Measurements from ENCODE around the gene FKBP1B.
"Not testable (repeated sequence)": the region's sequence is repeated elsewhere in the genome, so short reads cannot be mapped to it uniquely, and the experiment has no call there.

Gene FKBP1B
- total RNA-seq: 0 to 0.07 reads per million in 2 donors

DNA sequence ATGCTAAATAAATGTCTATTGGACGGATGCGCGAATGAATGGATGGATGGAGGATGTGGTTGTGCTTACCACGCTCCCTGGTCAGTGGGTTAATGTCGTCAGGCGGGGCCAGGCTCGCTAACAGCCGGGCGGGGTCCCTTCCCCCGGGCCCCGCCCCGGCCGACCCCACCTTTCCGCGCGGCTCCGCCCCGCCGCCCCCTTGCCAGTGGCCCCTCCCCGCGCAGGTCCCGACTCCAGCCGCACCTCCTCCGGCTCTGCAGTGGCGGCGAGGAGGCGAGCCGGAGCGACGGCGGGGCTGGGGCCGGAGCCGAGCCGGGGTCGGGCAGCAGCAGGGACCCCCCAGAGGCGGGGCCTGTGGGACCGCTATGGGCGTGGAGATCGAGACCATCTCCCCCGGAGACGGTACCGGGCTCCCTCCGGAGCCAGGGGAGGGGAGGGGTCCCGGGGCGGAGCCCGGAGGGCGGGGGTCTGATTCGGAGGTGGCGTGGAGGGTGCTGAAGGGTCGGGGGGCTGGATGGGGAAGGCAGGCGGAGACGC, at the start of gene FKBP1B:
TSS of gene FKBP1B (plus strand) at position 257 of the 537 bp plus-strand sequence. CDS start at position 366, 109 bp downstream.
- peak; percentile 25 to 66 (median 47) for DNase-seq

DNA sequence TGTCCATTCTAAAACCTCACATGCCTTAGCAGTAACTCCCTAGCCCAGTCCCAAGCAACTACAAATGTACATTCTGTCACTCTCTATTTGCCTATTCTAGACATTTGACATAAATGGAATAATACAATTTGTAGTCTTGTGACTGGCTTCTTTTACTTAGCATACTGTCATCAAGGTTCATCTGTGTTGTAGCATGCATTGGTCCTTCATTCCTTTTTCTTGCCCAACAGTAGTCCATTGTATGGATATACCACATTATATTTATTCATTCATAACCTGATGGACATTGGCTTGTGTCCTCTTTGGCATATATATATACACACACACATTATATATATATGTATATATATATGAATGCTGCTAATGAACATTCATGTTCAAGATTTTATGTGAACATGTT, 41.8 kb upstream of the FKBP1B start:
- no peak for DNase-seq

DNA sequence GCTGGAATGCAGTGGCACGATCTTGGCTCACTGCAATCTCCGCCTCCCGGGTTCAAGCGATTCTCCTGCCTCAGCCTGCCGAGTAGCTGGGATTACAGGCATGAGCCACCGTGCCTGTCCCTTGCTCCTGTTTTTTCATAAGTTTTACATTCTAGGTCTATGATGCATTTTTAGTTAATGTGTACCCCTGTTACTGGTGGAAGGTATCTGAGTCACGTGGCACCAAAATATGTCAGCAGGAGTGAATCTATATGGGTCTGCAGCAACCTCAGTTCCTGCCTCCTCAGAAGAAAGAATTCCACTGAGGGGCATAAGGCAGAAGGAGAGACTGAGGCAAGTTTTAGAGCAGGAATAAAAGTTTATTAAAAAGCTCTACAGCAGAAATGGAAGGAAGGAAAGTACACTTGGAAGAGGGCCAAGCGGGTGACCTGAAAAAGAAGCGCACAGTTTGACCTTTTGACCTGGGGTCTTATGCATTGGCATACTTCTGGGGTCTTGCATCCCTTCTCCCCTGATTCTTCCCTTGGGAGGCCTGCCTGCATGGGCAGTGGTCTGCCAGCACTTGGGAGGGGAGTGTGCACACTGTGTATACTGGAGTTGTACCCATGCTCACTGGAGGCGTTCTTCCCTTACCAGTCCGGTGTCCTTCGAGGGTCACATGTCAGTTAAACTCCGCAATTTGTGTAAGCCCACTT, 40.7 kb upstream of the FKBP1B start:
- no peak for DNase-seq

DNA sequence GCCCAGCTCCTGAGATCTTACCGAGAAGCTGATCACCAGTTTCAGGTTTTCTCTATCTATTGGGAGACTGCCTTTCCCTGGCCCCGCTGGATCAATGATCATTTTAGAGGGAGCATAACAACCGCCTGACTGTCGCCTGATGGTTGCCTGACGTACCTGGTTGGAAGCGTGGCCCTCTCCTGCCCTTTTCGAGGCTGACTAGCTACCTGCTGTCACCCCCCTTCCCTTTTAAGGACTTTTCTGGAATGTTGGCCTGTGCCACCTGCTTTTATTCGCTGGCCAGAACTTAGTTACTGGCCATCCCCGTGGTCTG, 40.2 kb upstream of the FKBP1B start:
- DNase-seq: no peak

DNA sequence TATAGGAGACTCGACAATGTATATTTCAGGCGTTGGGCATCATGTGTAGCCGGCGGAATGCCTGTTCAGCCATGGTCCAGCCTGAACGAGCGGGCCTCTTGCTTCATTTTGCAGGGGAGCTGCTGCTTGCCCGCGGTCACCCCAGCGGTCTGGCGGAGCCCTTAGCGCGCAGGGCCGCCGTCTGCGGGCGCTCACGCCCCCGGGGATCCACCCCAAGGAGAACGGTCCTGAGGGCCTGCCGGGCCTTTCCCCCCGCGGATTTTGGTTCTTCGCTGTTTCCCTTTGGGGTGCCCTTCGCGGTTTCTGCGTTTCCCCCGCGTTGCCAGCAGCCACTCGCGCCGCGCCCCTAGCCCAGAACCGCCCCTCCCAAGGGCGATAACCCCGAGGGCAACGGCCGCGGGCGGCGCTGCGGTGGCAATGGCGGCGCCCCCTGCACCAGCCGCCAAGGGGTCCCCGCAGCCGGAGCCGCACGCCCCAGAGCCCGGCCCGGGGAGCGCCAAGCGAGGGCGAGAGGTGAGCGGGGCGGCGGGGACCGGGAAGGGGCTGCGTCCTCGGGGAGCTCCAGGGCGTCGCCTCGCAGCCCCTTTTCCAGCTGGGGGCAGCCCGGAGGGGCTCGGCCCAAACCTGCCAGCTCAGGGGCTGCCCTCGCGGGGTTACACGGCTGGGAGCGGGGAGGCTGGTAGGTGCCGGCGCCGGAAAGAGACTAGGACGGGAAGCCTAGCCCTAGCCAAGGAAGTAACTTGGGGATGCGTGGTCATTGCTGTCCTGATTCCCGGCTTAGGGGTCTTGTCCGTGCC, 39.7 kb upstream of the FKBP1B start, which contains the start of gene MFSD2B:
TSS of gene MFSD2B (plus strand) at position 406 of the 797 bp plus-strand sequence. CDS start at position 418, 12 bp downstream.
- no peak for DNase-seq

DNA sequence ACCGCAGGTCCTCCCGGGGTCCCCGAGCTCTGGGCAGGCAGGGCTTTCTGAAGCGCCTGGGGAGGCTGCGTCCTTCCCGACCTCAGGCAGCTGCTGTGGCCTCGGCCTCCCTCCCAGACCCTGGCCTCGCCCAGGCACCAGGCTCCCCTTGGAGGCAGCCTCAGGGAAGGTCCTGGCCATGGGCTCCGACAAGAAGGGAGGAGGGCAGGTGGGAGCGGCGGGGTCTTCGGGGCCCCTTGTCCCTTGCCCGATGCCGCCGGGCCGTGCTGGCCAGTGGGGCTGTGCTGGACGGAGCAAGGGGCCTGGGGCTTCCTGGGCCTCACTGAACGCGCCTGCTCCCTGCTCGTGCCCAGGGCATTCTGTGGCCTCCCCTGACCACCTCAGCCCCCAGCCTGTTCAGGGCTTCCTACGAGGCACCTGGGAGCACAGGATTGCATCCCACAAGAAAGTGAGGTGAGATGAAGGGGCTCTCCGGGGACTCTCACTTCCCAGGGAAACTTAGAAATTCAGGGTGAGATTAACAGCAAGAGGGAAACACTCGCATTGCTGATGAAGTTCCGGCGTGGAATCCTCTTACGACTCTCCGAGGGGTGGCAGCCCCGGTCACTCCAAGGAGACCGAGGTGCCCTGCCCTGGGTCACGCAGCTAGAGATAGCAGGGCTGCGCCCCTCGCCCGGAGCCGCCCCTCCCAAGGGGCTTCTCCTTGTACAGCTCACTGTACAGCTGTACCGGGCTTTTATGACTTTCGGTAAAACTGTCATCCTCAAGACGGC, 38.9 kb upstream of the FKBP1B start:
- DNase-seq: no peak

DNA sequence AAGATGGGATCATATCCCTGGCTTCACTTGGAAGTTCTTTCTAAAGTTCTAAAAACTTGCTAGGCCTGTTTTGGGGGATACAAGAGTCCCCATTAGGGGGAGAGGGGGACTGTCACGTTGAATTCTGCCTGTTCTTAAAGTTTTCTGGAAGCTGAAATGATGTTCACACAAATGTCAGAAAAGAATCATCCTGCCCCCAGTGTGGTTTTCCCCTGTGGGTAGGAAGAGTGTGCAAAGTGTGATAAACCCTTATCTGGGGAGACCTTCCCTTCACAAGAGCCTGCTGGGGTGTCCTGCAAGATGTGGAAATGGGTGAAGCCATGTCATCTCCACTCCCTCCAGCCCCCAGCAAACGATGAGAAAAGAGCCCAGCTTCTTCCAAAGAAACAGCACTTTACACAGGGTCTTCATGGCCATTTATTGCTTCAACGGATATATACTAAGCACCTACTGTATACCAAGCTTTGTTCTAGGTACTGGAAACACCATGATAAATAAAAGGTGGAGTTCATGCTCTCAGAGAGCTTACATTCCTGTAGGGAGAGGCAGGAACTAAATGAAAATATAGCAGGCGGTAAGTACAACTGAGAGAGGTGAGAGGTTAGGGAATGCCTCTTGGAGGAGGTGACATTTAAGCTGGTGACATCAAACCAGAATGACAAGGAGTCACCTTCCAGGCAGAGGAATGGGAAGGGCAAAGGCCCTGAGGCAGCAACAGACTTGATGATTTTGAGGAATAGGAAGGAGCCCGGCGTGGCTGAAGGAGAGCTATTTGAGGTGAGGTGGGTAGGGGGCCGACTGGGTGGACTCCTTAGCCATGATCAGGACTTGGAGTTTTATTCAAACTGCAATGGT, 38.1 kb upstream of the FKBP1B start:
- DNase-seq: peak in 1 of 5 experiments; percentile 34

DNA sequence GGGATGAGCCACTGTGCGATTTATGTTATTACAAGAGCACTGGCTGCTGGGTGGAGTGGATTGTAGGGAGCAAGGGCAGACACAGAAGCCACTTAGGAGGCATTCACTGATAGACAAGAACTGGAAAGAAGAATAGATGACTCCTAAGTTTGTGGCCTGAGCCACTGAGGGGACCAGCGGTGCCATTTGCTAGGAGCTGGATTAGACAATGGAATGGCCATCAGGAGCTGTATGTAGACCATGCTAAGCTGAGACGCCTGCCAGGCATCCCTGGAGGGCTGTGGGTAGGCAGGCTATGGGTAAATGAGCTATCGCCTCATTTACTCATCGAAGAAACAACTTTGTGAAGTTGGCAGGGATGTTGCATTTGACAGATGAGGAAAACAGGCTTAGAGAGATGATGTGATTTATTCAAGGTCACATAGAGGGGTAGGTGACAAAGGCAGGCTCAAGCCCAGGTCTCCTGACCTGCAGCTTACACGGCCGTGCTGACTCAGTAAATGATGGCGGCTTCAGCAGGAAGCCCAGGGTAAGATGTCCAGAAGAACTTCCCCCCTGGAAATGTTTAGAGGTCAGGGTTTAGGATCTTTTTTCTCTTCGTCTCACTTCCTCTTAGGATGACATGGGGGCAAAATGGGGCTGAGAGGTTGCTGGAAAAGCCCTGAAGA, 36.9 kb upstream of the FKBP1B start:
- no peak for DNase-seq

DNA sequence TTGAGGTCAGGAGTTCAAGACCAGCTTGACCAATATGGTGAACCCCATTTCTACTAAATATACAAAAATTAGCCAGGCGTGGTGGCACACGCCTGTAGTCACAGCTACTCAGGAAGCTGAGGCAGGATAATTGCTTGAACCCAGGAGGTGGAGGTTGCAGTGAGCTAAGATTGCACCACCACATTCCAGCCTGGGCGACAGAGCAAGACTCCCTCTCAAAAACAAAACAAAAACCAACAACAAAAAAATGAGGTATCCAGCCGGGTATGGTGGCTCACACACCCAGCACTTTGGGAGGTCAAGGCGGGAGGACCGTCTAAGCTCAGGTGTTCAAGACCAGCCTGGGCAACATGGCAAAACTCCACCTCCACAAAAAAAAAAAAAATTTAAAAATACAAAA, 34.6 kb upstream of the FKBP1B start:
- DNase-seq: not testable (repeated sequence)

DNA sequence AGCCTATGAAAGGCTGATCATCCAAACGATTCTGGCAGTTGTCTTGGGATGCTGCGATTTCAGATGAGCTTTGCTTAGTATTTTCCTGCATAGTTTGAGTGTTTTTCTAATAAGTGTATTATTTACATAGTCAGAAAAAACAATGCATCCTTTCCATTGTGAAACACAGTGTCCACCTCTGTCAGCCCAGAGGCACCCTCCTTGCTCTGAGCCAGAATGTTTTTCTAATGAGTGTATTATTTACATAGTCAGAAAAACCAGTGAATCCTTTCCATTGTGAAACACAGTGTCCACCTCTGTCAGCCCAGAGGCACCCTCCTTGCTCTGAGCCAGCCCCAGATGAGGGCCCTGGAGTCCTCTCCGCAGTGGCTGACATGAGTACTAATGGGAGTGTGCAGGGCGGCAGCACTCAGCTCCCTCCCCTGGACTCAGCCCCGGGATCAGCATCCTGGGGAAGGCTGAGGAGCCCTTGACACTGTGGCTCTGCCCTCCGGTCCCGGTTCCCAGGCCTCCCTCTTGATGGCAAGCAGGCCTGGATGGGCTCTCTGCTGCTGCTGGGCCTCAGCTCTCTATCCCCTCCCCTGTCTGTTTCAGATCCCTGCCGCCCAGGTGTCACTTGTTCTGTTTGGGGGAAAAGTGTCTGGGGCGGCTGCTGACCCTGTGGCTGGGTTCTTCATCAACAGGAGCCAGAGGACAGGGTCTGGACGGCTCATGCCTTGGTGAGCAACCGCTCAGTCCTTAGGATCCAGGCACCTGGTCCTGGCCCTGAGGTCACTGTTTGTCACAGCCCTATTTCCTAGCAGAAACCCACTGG, 33.8 kb upstream of the FKBP1B start:
- no peak for DNase-seq

DNA sequence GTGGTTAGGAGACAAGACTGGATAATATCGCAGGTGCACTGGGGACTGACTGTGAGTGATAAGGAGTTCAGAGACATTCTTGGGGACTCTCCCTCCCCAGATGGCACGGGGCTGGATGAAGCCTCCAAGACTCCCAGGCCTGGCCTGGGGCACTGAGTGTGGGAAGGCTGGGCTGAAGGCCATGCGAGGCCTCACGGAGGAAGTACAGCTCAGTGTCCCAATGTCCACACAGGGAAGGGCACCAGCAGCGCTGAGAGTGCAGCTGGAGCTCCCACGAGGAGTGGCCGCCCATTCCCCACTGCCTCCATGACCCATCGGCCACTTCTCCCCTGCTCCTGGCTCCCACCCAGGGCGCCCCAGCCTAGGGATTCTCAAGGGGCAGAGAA, 33.2 kb upstream of the FKBP1B start:
- no peak for DNase-seq

DNA sequence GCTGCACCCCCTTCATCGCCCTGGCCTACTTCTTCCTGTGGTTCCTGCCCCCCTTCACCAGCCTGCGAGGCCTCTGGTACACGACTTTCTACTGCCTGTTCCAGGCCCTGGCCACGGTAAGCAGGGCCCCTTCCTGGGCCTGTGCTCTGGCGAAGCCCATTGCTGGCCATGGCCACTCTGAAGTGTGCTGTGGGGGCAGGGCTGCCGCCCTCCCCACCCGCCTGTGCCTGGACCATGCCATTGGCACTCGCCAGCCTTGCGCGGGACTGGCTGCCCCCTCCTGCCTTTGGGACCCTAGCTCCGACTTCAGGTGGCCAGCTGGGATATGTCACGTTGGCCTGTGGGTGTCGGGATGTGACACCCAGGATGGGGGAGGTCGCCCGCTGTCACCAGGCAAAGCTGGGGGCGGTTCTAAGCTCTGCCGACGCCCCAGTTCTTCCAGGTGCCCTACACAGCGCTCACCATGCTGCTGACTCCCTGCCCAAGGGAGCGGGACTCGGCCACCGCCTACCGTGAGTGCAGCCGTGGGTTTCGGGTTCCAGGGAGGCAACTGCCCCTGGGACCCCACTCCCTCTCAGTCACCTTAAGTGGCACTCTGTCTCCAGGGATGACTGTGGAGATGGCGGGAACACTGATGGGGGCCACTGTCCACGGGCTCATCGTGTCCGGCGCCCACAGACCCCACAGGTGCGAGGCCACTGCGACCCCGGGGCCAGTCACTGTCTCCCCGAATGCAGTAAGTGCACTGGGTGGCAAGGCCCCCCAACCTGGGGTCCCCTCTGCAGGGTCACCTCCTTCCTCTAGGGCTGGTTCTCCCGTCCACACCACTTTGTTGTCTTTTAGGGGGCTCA, 32.5 kb upstream of the FKBP1B start:
- no peak for DNase-seq

DNA sequence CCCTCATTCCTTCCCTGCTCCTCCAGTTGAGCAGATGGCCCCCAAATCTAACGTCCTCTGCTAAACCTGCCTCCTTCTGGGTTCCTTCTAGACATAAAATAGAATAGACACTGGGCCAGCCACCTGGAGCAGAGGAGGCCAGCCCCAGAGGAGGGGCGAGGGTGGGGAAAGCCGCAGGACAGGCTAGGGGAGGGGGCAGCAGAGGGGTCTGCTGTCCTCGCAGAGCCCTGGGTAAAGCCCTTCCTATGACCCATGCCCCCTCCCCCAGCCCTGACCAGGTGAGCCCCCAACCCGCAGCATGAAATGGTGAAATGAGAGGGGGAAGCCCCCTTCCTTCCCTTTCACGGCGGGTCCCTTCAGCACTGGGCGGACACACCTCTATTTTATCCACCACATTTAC, 31.8 kb upstream of the FKBP1B start:
- no peak for DNase-seq

DNA sequence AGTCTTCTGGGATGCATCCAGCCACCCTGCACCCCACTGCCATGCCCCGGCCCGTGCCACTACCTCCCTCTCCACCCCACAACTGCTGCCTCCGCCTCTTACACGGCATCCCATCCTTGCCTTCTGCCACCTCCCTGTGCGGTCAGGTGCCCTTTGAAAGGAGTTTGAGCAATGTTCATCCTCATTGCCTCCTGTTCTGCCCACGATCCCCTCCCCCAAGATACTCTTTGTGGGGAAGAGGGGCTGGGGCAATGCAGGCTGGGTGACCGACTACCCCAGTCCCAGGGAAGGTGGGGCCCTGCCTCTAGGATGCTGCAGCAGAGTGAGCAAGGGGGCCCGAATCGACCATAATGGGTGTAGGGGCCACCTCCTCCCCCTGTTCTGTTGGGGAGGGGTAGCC, 31.3 kb upstream of the FKBP1B start:
- DNase-seq: no peak

DNA sequence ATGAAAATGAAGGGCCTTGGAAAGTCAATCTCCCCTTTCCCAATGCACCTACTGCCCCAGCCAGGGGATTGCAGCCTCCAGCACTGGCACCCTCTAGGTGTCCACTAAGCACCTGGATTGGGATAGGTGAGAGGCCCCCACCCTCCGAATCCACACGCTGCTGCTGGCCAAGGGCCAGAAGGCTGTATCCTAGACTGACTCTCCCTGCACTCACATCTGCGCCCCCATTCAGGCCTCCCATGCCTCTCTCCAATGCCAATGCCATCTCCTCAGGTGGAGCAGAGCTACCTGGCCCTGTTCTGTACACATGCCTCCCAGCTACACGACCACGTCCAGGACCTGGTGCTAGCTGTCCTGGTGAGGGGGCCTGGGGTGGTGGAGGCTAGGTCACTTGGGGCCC, 29.8 kb upstream of the FKBP1B start:
- DNase-seq: no peak

DNA sequence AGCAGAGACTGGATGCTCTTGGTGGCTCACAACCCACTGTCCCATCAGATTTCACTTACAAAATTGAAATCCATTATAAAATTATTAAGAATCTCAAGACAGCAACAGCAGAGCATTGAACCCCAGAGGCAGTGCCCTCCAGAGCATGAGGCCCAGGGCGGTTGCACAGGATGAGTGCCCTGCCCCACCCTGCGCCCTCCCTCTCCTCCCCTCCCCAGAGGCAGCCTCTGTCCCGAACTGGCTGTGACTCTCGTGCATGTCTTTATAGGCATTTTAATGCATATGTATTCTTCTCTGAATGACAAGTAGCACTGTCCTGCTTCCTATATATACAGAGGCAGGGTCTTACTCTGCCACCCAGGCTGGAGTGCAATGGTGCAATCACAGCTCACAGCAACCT, 29.3 kb upstream of the FKBP1B start:
- no peak for DNase-seq

DNA sequence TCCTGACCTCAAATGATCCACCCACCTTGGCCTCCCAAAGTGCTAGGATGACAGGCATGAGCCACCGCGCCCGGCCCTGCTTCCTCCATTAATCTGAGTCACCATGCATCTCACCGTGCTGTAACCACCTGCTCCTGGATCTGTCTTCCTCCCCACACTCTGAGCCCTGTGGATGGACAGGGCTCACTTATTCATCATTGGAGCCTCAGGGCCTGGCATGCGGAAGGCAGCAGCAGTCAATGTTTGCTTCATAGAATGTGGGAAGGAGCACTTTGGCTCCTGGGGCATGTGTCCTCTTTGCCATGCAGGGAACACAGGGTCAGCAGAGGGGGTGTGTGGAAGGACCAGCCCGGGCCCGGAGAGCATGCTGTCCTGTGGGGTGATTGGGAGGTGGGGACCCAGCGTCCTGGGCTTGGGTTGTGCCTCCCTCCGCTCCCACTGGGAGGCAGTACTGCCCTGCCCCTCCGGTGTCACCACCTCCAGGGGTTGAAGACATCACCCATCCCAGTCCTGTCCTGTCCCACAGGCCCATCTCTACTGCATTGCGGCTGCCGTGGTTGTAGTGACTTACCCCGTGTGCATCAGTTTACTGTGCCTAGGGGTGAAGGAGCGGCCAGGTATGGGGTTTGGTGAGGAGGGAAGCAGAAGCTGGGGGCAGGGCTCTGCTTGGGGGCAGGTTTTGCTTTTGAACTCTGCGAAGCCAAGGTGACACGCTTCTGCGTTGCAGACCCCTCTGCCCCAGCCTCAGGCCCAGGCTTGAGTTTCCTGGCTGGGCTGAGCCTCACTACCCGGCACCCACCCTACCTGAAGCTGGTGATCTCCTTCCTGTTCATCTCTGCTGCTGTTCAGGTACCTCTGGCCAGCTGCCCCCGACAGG, 28.2 kb upstream of the FKBP1B start:
- peak in 1 of 5 experiments; percentile 21 for DNase-seq

DNA sequence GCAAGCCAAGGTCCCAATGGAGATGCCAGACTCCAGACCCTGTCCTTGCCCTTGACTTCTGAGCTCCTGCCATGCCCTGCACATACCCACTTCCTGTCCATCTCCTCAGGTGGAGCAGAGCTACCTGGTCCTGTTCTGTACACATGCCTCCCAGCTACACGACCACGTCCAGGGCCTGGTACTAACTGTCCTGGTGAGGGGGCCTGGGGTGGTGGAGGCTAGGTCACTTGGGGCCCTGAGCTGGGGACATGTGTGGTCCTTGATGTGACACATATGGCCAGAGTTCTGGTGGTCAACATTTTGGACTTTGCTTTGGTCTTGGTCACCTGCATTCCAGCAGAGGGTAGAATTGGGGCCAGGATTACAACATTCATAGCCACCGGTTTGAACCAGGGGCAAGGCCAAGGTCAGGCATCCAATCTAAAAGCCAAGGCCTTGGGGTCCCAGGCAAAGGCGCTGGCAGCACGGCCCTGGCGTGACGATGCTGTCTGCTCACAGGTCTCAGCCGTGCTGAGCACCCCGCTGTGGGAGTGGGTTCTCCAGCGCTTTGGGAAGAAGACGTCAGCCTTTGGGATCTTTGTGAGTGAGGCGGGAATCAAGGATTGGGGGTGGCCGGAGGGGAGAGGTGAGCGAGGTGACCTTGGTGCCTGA, 27.1 kb upstream of the FKBP1B start:
- no peak for DNase-seq

Measured in T-helper 2 cell (primary cell).